Esophagus muscularis mucosa (tissue), 4 donors: ENCODE results near the gene DCHS1. TPM values are rescaled to one million over a fixed set of nuclear protein-coding genes. Genes with fewer than 3 reads are reported as not detected.
A peak's percentile ranks its signal among the peaks of the same experiment; 100 is the strongest.

ENCODE experiments used
- DNase-seq: peaks from one replicate; pipeline ENCODE4 v3.0.0-alpha.2; 2017; ENCODE audit errors: extremely low spot score
- H3K27ac ChIP-seq, 4 donors: fragments of 200-600 bp; sonication (generic); replicated peaks in 1 of 4; 1 replicate in 3 of 4; 2 replicates in 1 of 4; pipeline ENCODE4 v1.5.1; 2016 to 2019; ENCODE audit warnings: mild to moderate bottlenecking in 1 of 4
- H3K27me3 ChIP-seq, 4 donors: fragments of 200-600 bp; sonication (generic); one replicate each; pipeline versions ENCODE4 v1.5.1 to v1.6.0; 2016 to 2019
- H3K36me3 ChIP-seq, 4 donors: fragments of 200-600 bp; sonication (generic); one replicate each; pipeline ENCODE4 v1.5.1; 2016 to 2019
- H3K4me1 ChIP-seq, 4 donors: fragments of 200-600 bp; sonication (generic); one replicate each; pipeline ENCODE4 v1.5.1; 2016 to 2019
- H3K4me3 ChIP-seq, 4 donors: fragments of 200-600 bp; sonication (generic); 1 replicate in 2 of 4; 2 replicates in 2 of 4; pipeline ENCODE4 v1.5.1; 2016 to 2019; ENCODE audit warnings: mild to moderate bottlenecking in 4 of 4, moderate library complexity in 1 of 4
- H3K9me3 ChIP-seq, 4 donors: fragments of 200-600 bp; sonication (generic); 1 replicate in 3 of 4; 2 replicates in 1 of 4; pipeline ENCODE4 v1.5.1; 2016 to 2019
- EP300 ChIP-seq: sonication (generic); formaldehyde crosslinking; IDR thresholded peaks from one replicate; pipeline ENCODE4 v1.6.1; 2017; ENCODE audit warnings: antibody characterized with exemption
- POLR2A ChIP-seq: fragments of 450-650 bp; IDR thresholded peaks from one replicate; pipeline ENCODE4 v1.6.1; 2017; ENCODE audit warnings: antibody characterized with exemption, moderate library complexity, mild to moderate bottlenecking, low read depth
- POLR2AphosphoS5 ChIP-seq, 2 donors: sonication (generic); formaldehyde crosslinking; IDR thresholded peaks; one replicate each; pipeline ENCODE4 v1.6.1; 2017; ENCODE audit warnings: antibody characterized with exemption in 2 of 2
- WGBS: methylation state at CpG from one replicate; pipeline ENCODE4 v1.1.5; 2018; 5-methylcytosine and 5-hydroxymethylcytosine counted together
- intact Hi-C: fragments of 100-400 bp; cut with DNase I; formaldehyde crosslinking; loops from one replicate; pipeline ENCODE4 v1.15.1; 2023
- total RNA-seq, 4 donors: library from RNA; depleted of rRNA; stranded (reverse); fragments of >200 nt; gene quantifications; one replicate each; pipeline versions ENCODE4 v1.1.0 to v1.2.1, GENCODE V29; 2016
- TF ChIP-seq, protein P1 (sequence below), 3 experiments: fragments of 200-600 bp in 2 of 3; fragments of 450-650 bp in 1 of 3; sonication (generic) in 2 of 3; IDR thresholded peaks; one replicate each; pipeline ENCODE4 v1.5.1; 2017 to 2019; ENCODE audit warnings: antibody characterized with exemption in 3 of 3, mild to moderate bottlenecking in 2 of 3, moderate library complexity in 1 of 3

Gene DCHS1
- total RNA-seq, 4 donors from 2014 or later, result 27.0 to 60.9 (median 34.0) TPM

DNA sequence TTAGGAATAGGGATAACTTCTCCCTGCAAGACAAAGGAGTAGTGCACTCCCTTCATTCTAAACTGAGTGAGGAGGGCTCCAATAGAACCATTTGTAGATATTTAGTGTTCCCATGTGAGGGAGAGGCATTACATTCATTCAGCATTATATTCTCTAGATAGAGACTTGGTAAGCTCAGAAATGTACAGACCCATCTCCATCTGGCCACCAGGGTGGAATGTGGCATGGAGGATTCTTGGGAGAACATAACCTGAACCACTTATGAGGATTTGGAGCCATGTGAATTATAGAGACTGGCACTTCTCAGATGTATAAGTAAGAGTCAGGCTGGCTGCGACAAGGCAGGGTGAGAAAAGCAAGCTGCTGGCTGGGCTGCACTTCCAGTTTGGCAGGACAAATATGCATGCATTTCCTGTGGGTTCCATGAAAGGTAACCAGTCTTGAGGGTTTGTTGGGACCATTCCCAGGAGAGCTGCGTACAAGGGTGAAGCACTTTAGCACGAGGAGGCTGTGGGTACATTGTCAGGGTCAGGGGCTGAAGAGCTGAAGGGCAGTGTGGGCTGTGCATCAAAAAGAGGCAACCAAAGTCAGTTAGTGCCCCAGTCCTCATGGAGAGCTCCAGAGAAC, 61.4 kb downstream of the DCHS1 start:
- Histone ChIP-seq H3K9me3 (no peaks in the 10 kb centered on the region), H3K27me3 (no peaks in the 10 kb centered on the region), H3K4me1 (peaks cover 26 to 50% (median 40%) of the 10 kb centered on the region in 4 donors), H3K36me3 (peaks cover under 1 to 53% (median 21%) of the 10 kb centered on the region in 4 donors), H3K27ac (peak overlapping the region in 3 of 4 donors; percentile 36 to 82 (median 67)), H3K4me3 (no peak overlapping the region)
- TF ChIP-seq EP300 (no peak), POLR2A (no peak), POLR2AphosphoS5 (IDR thresholded peaks at IDR 0.05) (no peak)
- TF ChIP-seq, protein P1, sequence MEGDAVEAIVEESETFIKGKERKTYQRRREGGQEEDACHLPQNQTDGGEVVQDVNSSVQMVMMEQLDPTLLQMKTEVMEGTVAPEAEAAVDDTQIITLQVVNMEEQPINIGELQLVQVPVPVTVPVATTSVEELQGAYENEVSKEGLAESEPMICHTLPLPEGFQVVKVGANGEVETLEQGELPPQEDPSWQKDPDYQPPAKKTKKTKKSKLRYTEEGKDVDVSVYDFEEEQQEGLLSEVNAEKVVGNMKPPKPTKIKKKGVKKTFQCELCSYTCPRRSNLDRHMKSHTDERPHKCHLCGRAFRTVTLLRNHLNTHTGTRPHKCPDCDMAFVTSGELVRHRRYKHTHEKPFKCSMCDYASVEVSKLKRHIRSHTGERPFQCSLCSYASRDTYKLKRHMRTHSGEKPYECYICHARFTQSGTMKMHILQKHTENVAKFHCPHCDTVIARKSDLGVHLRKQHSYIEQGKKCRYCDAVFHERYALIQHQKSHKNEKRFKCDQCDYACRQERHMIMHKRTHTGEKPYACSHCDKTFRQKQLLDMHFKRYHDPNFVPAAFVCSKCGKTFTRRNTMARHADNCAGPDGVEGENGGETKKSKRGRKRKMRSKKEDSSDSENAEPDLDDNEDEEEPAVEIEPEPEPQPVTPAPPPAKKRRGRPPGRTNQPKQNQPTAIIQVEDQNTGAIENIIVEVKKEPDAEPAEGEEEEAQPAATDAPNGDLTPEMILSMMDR (IDR thresholded peaks at IDR 0.05), result peak in 1 of 3 experiments; percentile 4
- WGBS, result 96% methylated on average over 3 of the region's 3 CpGs
- intact Hi-C loops, result no loop called here
- peak; percentile 60 for DNase-seq

DNA sequence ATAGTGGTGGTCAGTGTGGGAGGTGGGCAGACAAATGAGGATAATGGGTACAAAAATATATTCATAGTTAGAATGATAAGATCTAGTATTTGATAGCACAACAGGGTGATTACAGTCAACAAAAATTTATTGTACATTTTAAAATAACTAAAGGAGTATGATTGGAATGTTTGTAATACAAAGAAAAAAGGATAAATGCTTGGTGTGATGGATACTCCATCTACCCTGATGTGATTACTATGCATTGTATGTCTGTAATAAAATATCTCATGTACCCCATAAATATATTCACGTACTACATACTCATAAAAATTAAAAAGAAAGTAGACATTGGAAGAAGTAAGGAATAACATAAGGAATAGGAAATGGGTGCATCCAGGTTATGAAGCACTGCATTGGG, 67.6 kb downstream of the DCHS1 start:
- Histone ChIP-seq H3K27me3 (no peaks in the 10 kb centered on the region), H3K9me3 (peaks cover 0 to 16% (median 0%) of the 10 kb centered on the region in 4 donors), H3K4me1 (peaks cover 8 to 13% (median 11%) of the 10 kb centered on the region in 4 donors), H3K36me3 (peaks cover 0 to 40% (median 7%) of the 10 kb centered on the region in 4 donors), H3K27ac (no peak overlapping the region), H3K4me3 (no peak overlapping the region)
- DNase-seq, result no peak
- intact Hi-C loops, result no loop called here
- WGBS, result 100% methylated on average over 1 of the region's 1 CpG
- TF ChIP-seq POLR2AphosphoS5 (IDR thresholded peaks at IDR 0.05), result no peak
- TF ChIP-seq, protein P1 (IDR thresholded peaks at IDR 0.05), result no peak
- no peak for TF ChIP-seq EP300
- TF ChIP-seq POLR2A, result no peak

DNA sequence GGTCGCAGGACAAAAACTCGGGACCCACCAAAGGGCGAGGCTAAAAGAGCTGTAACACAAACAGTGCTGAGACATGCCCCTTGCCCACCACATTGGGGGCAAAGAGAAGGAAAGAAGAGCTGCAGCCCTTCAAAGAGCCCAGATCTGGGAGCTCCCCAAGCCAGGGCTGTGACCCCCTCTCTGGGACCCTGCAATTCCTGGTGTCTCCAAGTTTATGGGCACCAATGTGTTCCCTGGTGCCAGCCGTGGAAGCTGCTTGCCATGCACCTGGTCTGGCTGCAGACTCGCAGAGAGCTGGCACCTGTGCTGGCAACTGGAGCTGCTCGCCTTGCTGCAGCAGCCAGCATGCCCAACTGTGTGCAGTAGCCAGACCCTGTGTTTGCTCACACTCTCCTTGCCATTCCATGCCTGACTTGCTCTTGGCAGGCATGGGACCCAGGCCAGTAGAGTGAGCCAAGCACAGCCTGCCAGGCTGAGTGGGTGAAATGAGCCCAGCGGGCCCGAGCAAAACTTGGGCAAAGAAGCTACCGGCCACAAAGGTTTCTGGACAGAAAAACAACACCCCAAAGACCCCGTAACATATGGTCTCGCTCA, 68.2 kb downstream of the DCHS1 start:
- Histone ChIP-seq H3K4me1 (peaks cover 6 to 13% (median 9%) of the 10 kb centered on the region in 4 donors), H3K27ac (no peak overlapping the region), H3K36me3 (peaks cover 0 to 37% (median 6%) of the 10 kb centered on the region in 4 donors), H3K27me3 (no peaks in the 10 kb centered on the region), H3K4me3 (no peak overlapping the region), H3K9me3 (peaks cover 0 to 17% (median 0%) of the 10 kb centered on the region in 4 donors)
- DNase-seq, result peak; percentile 47
- 86% methylated on average over 10 of the region's 11 CpGs for WGBS
- TF ChIP-seq EP300, result no peak
- TF ChIP-seq, protein P1 (IDR thresholded peaks at IDR 0.05), result no peak
- no peak for TF ChIP-seq POLR2A
- no peak for TF ChIP-seq POLR2AphosphoS5 (IDR thresholded peaks at IDR 0.05)
- intact Hi-C loops, result no loop called here

DNA sequence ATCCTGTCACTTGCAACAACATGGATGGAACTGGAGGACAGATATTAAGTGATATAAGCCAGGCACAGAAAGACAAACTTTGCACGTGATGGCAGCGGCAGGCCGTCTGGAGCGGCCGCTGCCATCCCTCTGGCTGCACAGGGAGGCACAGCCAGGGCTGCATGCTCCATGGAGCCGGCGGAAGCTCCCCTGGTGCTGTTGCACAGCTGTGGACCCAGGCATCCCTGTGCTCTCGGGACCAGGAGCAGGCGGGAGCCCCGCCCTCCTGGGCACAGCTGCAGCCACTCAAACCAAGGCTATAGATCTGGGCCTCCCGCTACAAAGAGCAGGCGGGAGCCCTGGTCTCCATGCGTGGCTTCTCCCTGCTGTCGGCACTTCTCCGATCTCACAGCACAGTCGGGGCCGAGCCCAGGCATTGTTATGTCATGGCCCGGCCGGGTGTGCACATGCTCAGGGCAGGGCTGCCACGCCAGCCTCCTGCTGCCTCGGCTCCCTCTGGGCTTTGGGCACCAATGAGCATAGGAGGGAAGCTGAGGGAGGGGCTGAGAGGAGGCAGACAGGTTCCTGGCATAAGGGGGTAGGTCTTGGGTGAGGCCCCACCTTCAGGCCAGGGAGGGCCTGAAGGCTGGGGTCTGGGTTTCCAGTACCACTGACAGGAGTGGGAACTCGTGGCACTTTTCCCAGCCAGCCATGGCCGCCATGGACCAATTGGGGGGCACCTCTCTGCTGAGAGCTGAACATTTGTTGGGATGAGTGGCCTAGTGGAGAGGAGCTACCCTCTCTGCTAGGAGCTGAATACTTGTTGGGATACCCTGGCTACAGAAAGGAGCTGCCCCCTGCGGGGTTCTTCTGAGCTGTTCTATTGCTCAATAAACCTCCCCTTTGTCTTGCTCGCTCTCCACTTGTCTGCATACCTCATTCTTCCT, 68.9 kb downstream of the DCHS1 start:
- WGBS, result 86% methylated on average over 13 of the region's 25 CpGs
- intact Hi-C loops, result no loop called here
- H3K27ac ChIP-seq, result peak overlapping the region in 1 of 4 donors; percentile 5
- peaks cover 0 to 29% (median 2%) of the 10 kb centered on the region in 4 donors for H3K36me3 ChIP-seq
- H3K27me3 ChIP-seq, result no peaks in the 10 kb centered on the region
- peaks cover 0 to 17% (median 0%) of the 10 kb centered on the region in 4 donors for H3K9me3 ChIP-seq
- H3K4me3 ChIP-seq, result no peak overlapping the region
- TF ChIP-seq, protein P1 (IDR thresholded peaks at IDR 0.05), result no peak
- no peak for TF ChIP-seq POLR2A
- TF ChIP-seq POLR2AphosphoS5 (IDR thresholded peaks at IDR 0.05), result no peak
- TF ChIP-seq EP300, result no peak
- H3K4me1 ChIP-seq, result peaks cover 6 to 13% (median 9%) of the 10 kb centered on the region in 4 donors
- peak; percentile 89 for DNase-seq
